ENCODE results near the gene UBE2O. TPM values are rescaled to one million over a fixed set of nuclear protein-coding genes. Genes with fewer than 3 reads are reported as not detected.

Gene UBE2O
- polyA plus RNA-seq, 1 donor, result 21.0 TPM

- DNase-seq, result no peak
- H3K36me3 ChIP-seq (ENCODE audit: control insufficient read depth, insufficient read depth, low read length), result no peaks in the 10 kb centered on the region
- H3K4me1 ChIP-seq (ENCODE audit: control insufficient read depth, insufficient read depth, low read length), result peaks cover 7% of the 10 kb centered on the region
- no CpG with 5 or more reads among the region's 7 CpGs for WGBS (ENCODE audit: insufficient coverage, low lambda C conversion rate)
- no peaks in the 10 kb centered on the region for H3K9me3 ChIP-seq (ENCODE audit: control insufficient read depth, low read depth, low read length)
- H3K27ac ChIP-seq (ENCODE audit: low read length), result no peak overlapping the region
- H3K4me3 ChIP-seq (ENCODE audit: low read length), result no peak overlapping the region
- H3K27me3 ChIP-seq (ENCODE audit: control insufficient read depth, insufficient read depth, low read length), result no peaks in the 10 kb centered on the region
Observed at GRCh38 chr17:76447931-76448652, 4.9 kb downstream of the UBE2O start.

- no CpG with 5 or more reads among the region's 9 CpGs for WGBS (ENCODE audit: insufficient coverage, low lambda C conversion rate)
- peak in 1 of 2 donors; percentile 57 for DNase-seq
- peaks cover 5% of the 10 kb centered on the region for H3K4me1 ChIP-seq (ENCODE audit: control insufficient read depth, insufficient read depth, low read length)
- H3K4me3 ChIP-seq (ENCODE audit: low read length), result no peak overlapping the region
- H3K27me3 ChIP-seq (ENCODE audit: control insufficient read depth, insufficient read depth, low read length), result no peaks in the 10 kb centered on the region
- no peaks in the 10 kb centered on the region for H3K36me3 ChIP-seq (ENCODE audit: control insufficient read depth, insufficient read depth, low read length)
- H3K27ac ChIP-seq (ENCODE audit: low read length), result no peak overlapping the region
- no peaks in the 10 kb centered on the region for H3K9me3 ChIP-seq (ENCODE audit: control insufficient read depth, low read depth, low read length)
Observed at GRCh38 chr17:76446449-76447231, 6.3 kb downstream of the UBE2O start.

- H3K4me1 ChIP-seq (ENCODE audit: control insufficient read depth, insufficient read depth, low read length), result no peaks in the 10 kb centered on the region
- no peaks in the 10 kb centered on the region for H3K9me3 ChIP-seq (ENCODE audit: control insufficient read depth, low read depth, low read length)
- H3K36me3 ChIP-seq (ENCODE audit: control insufficient read depth, insufficient read depth, low read length), result no peaks in the 10 kb centered on the region
- no peak for DNase-seq
- WGBS (ENCODE audit: insufficient coverage, low lambda C conversion rate), result no CpG with 5 or more reads among the region's 10 CpGs
- no peaks in the 10 kb centered on the region for H3K27me3 ChIP-seq (ENCODE audit: control insufficient read depth, insufficient read depth, low read length)
- H3K4me3 ChIP-seq (ENCODE audit: low read length), result no peak overlapping the region
- no peak overlapping the region for H3K27ac ChIP-seq (ENCODE audit: low read length)
Observed at GRCh38 chr17:76445697-76446448, 7.1 kb downstream of the UBE2O start.

- Histone ChIP-seq H3K36me3 (ENCODE audit: control insufficient read depth, insufficient read depth, low read length) (no peaks in the 10 kb centered on the region), H3K4me1 (ENCODE audit: control insufficient read depth, insufficient read depth, low read length) (no peaks in the 10 kb centered on the region), H3K27ac (ENCODE audit: low read length) (no peak overlapping the region), H3K27me3 (ENCODE audit: control insufficient read depth, insufficient read depth, low read length) (no peaks in the 10 kb centered on the region), H3K9me3 (ENCODE audit: control insufficient read depth, low read depth, low read length) (no peaks in the 10 kb centered on the region), H3K4me3 (ENCODE audit: low read length) (no peak overlapping the region)
- DNase-seq, result no peak
- WGBS (ENCODE audit: insufficient coverage, low lambda C conversion rate), result 100% methylated on average over 1 of the region's 9 CpGs
Observed at GRCh38 chr17:76444518-76445311, 8.2 kb downstream of the UBE2O start.

- H3K9me3 ChIP-seq (ENCODE audit: control insufficient read depth, low read depth, low read length), result no peaks in the 10 kb centered on the region
- H3K27ac ChIP-seq (ENCODE audit: low read length), result no peak overlapping the region
- H3K27me3 ChIP-seq (ENCODE audit: control insufficient read depth, insufficient read depth, low read length), result no peaks in the 10 kb centered on the region
- H3K36me3 ChIP-seq (ENCODE audit: control insufficient read depth, insufficient read depth, low read length), result no peaks in the 10 kb centered on the region
- no CpG with 5 or more reads among the region's 8 CpGs for WGBS (ENCODE audit: insufficient coverage, low lambda C conversion rate)
- DNase-seq, result no peak
- H3K4me1 ChIP-seq (ENCODE audit: control insufficient read depth, insufficient read depth, low read length), result no peaks in the 10 kb centered on the region
- H3K4me3 ChIP-seq (ENCODE audit: low read length), result no peak overlapping the region
Observed at GRCh38 chr17:76442341-76443338, 10.3 kb downstream of the UBE2O start.

GRCh38 chr17:76441686-76442340, 11.1 kb downstream of the UBE2O start:
- no peaks in the 10 kb centered on the region for H3K9me3 ChIP-seq (ENCODE audit: control insufficient read depth, low read depth, low read length)
- no peak for DNase-seq
- no peak overlapping the region for H3K27ac ChIP-seq (ENCODE audit: low read length)
- H3K4me3 ChIP-seq (ENCODE audit: low read length), result no peak overlapping the region
- no CpG with 5 or more reads among the region's 13 CpGs for WGBS (ENCODE audit: insufficient coverage, low lambda C conversion rate)
- no peaks in the 10 kb centered on the region for H3K36me3 ChIP-seq (ENCODE audit: control insufficient read depth, insufficient read depth, low read length)
- H3K4me1 ChIP-seq (ENCODE audit: control insufficient read depth, insufficient read depth, low read length), result no peaks in the 10 kb centered on the region
- no peaks in the 10 kb centered on the region for H3K27me3 ChIP-seq (ENCODE audit: control insufficient read depth, insufficient read depth, low read length)

- Histone ChIP-seq H3K27ac (ENCODE audit: low read length) (no peak overlapping the region), H3K4me1 (ENCODE audit: control insufficient read depth, insufficient read depth, low read length) (no peaks in the 10 kb centered on the region), H3K4me3 (ENCODE audit: low read length) (no peak overlapping the region), H3K36me3 (ENCODE audit: control insufficient read depth, insufficient read depth, low read length) (no peaks in the 10 kb centered on the region), H3K9me3 (ENCODE audit: control insufficient read depth, low read depth, low read length) (no peaks in the 10 kb centered on the region), H3K27me3 (ENCODE audit: control insufficient read depth, insufficient read depth, low read length) (no peaks in the 10 kb centered on the region)
- no peak for DNase-seq
- no CpG with 5 or more reads among the region's 2 CpGs for WGBS (ENCODE audit: insufficient coverage, low lambda C conversion rate)
Observed at GRCh38 chr17:76440751-76441362, 12.1 kb downstream of the UBE2O start.

GRCh38 chr17:76439314-76439928, 13.5 kb downstream of the UBE2O start:
- Histone ChIP-seq H3K9me3 (ENCODE audit: control insufficient read depth, low read depth, low read length) (no peaks in the 10 kb centered on the region), H3K36me3 (ENCODE audit: control insufficient read depth, insufficient read depth, low read length) (no peaks in the 10 kb centered on the region), H3K4me1 (ENCODE audit: control insufficient read depth, insufficient read depth, low read length) (no peaks in the 10 kb centered on the region), H3K4me3 (ENCODE audit: low read length) (no peak overlapping the region), H3K27ac (ENCODE audit: low read length) (no peak overlapping the region), H3K27me3 (ENCODE audit: control insufficient read depth, insufficient read depth, low read length) (no peaks in the 10 kb centered on the region)
- no peak for DNase-seq
- 100% methylated on average over 1 of the region's 6 CpGs for WGBS (ENCODE audit: insufficient coverage, low lambda C conversion rate)

Measured in large intestine (tissue), 3 donors.